Measurements from ENCODE around the gene GPSM1. TPM values are rescaled to one million over a fixed set of nuclear protein-coding genes. Genes with fewer than 3 reads are reported as not detected.

The GPSM1 gene
- total and polyA plus RNA-seq, 4 donors: 0.11 to 2.9 (median 1.6) TPM

DNA sequence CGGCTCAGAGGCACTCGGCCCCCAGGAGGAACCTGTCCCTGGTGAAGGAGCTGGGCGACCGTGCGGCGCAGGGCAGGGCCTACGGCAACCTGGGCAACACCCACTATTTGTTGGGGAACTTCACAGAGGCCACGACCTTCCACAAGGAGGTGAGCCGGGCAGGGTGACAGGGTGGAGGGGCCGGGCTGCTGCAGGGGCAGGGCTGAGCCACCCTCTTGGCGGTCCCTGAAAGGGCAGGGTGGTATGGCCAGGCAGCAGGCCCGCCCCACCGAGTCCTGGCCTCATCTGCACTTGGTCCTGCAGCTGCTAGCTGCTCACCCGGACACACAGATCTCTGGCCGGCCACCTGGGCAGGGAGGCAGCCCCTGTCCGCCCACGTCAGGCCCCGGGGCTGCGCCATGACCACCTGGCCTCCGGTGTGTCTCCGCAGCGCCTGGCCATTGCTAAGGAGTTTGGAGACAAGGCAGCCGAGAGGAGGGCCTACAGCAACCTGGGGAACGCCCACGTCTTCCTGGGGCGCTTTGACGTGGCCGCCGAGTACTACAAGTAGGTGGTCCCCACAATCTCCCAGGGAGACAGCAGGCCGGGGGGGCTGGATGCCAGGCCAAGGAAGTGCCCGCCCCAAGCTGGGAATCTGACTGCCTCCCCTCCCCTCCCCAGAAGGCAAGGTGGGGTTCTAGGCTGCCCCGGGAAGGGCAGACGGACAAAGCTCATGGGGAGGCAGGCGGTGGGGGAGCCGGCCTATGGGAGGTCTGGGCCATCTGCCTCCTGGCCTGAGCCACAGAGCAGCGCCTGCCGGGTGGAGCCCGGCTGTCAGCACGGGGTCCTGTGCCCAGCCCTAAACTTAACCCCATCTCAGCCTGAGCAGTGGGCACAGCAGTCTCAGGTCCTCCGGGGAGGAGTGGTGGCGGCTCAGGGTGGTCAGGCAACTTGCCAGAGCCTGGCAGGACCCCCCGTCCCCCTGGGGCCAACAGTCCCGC, 10.4 kb downstream of the GPSM1 start:
- peaks cover 0 to 4% (median 3%) of the 10 kb centered on the region in 4 donors for H3K4me1 ChIP-seq (ENCODE audit: control insufficient read depth in 4 of 4, insufficient read depth in 4 of 4, low read length in 3 of 4)
- no peak for TF ChIP-seq RAD21 (IDR thresholded peaks at IDR 0.05)
- no peak for TF ChIP-seq EGR1 (IDR thresholded peaks at IDR 0.05; ENCODE audit: low read depth in 2 of 2)
- no peak for TF ChIP-seq MAX (IDR thresholded peaks at IDR 0.05)
- TF ChIP-seq FOXA2 (IDR thresholded peaks at IDR 0.05): no peak
- no peak for TF ChIP-seq TAF1 (conservative IDR thresholded peaks at IDR 0.05)
- TF ChIP-seq, protein P1, sequence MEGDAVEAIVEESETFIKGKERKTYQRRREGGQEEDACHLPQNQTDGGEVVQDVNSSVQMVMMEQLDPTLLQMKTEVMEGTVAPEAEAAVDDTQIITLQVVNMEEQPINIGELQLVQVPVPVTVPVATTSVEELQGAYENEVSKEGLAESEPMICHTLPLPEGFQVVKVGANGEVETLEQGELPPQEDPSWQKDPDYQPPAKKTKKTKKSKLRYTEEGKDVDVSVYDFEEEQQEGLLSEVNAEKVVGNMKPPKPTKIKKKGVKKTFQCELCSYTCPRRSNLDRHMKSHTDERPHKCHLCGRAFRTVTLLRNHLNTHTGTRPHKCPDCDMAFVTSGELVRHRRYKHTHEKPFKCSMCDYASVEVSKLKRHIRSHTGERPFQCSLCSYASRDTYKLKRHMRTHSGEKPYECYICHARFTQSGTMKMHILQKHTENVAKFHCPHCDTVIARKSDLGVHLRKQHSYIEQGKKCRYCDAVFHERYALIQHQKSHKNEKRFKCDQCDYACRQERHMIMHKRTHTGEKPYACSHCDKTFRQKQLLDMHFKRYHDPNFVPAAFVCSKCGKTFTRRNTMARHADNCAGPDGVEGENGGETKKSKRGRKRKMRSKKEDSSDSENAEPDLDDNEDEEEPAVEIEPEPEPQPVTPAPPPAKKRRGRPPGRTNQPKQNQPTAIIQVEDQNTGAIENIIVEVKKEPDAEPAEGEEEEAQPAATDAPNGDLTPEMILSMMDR (IDR thresholded peaks at IDR 0.05; ENCODE audit: low read depth, low read length, missing input control): no peak
- TF ChIP-seq ZBTB33 (IDR thresholded peaks at IDR 0.05): no peak
- TF ChIP-seq SP1 (IDR thresholded peaks at IDR 0.05): no peak
- TF ChIP-seq HNF4A (conservative IDR thresholded peaks at IDR 0.05): no peak
- TF ChIP-seq ATF3 (IDR thresholded peaks at IDR 0.05): no peak
- no peak for TF ChIP-seq FOXA1 (IDR thresholded peaks at IDR 0.05)
- no peak for TF ChIP-seq GABPA (IDR thresholded peaks at IDR 0.05 in 1 of 2, conservative IDR thresholded peaks at IDR 0.05 in 1 of 2)
- TF ChIP-seq NR2F2 (IDR thresholded peaks at IDR 0.05): no peak
- no peak for TF ChIP-seq HNF4G (IDR thresholded peaks at IDR 0.05)
- TF ChIP-seq, protein P2, sequence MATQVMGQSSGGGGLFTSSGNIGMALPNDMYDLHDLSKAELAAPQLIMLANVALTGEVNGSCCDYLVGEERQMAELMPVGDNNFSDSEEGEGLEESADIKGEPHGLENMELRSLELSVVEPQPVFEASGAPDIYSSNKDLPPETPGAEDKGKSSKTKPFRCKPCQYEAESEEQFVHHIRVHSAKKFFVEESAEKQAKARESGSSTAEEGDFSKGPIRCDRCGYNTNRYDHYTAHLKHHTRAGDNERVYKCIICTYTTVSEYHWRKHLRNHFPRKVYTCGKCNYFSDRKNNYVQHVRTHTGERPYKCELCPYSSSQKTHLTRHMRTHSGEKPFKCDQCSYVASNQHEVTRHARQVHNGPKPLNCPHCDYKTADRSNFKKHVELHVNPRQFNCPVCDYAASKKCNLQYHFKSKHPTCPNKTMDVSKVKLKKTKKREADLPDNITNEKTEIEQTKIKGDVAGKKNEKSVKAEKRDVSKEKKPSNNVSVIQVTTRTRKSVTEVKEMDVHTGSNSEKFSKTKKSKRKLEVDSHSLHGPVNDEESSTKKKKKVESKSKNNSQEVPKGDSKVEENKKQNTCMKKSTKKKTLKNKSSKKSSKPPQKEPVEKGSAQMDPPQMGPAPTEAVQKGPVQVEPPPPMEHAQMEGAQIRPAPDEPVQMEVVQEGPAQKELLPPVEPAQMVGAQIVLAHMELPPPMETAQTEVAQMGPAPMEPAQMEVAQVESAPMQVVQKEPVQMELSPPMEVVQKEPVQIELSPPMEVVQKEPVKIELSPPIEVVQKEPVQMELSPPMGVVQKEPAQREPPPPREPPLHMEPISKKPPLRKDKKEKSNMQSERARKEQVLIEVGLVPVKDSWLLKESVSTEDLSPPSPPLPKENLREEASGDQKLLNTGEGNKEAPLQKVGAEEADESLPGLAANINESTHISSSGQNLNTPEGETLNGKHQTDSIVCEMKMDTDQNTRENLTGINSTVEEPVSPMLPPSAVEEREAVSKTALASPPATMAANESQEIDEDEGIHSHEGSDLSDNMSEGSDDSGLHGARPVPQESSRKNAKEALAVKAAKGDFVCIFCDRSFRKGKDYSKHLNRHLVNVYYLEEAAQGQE (IDR thresholded peaks at IDR 0.05): no peak
- TF ChIP-seq JUND (IDR thresholded peaks at IDR 0.05): no peak
- TF ChIP-seq YY1 (IDR thresholded peaks at IDR 0.05): no peak
- no peak for DNase-seq (ENCODE audit: low spot score)
- no peaks in the 10 kb centered on the region for H3K36me3 ChIP-seq (ENCODE audit: control insufficient read depth in 4 of 4, insufficient read depth in 3 of 4, low read depth in 1 of 4, low read length in 3 of 4)
- H3K9ac ChIP-seq (ENCODE audit: low read depth in 1 of 2, low read length in 2 of 2): no peak overlapping the region
- WGBS: 88% methylated on average over 43 of the region's 43 CpGs
- no peaks in the 10 kb centered on the region for H3K9me3 ChIP-seq (ENCODE audit: control insufficient read depth in 4 of 4, low read length in 3 of 4)
- H3K27me3 ChIP-seq (ENCODE audit: control insufficient read depth in 4 of 4, insufficient read depth in 4 of 4, low read length in 3 of 4): no peaks in the 10 kb centered on the region
- H3K27ac ChIP-seq (ENCODE audit: low read depth in 1 of 2, low read length in 2 of 2): no peak overlapping the region
- H3K4me3 ChIP-seq (ENCODE audit: low read depth in 1 of 3, low read length in 3 of 3): no peak overlapping the region

Measured in liver (tissue), 9 donors.